ENCODE data around the gene MAGI3. TPM values are rescaled to one million over a fixed set of nuclear protein-coding genes. Genes with fewer than 3 reads are reported as not detected.

MAGI3 gene
- total and polyA plus RNA-seq, 4 donors, result 3.0 to 28.8 (median 7.5) TPM

DNA sequence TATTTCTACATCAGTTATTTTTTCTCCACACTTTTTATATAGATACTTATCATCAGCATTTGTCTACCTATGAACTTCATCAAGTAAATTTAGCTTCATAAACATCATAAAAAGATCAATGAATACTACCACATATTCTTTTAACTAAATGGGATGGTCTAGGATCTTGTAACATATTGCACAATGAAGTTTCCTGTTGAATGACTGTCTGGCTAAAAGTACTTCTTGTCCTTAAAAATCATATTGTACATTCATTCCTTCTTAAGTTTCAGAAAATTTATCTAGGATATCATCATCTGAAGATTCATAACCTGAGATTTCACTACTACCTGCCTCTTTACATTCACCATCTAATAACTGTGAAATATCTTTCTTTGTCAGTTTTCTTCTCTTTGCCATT, 69.0 kb downstream of the MAGI3 start:
- no peak overlapping the region for H3K9ac ChIP-seq (ENCODE audit: low read depth in 1 of 2, low read length in 2 of 2)

GRCh38 chr1:113467991-113468390, 77.7 kb downstream of the MAGI3 start:
- no peak for DNase-seq (ENCODE audit: low spot score)
- H3K27ac ChIP-seq (ENCODE audit: low read depth in 1 of 2, low read length in 2 of 2), result no peak overlapping the region
- peaks cover 0 to 4% (median 0%) of the 10 kb centered on the region in 4 donors for H3K4me1 ChIP-seq (ENCODE audit: control insufficient read depth in 4 of 4, insufficient read depth in 4 of 4, low read length in 3 of 4)
- no peak overlapping the region for H3K4me3 ChIP-seq (ENCODE audit: low read depth in 1 of 3, low read length in 3 of 3)
- no peak overlapping the region for H3K9ac ChIP-seq (ENCODE audit: low read depth in 1 of 2, low read length in 2 of 2)
- peaks cover 0 to 5% (median 1%) of the 10 kb centered on the region in 4 donors for H3K9me3 ChIP-seq (ENCODE audit: control insufficient read depth in 4 of 4, low read length in 3 of 4)
- no peaks in the 10 kb centered on the region for H3K36me3 ChIP-seq (ENCODE audit: control insufficient read depth in 4 of 4, insufficient read depth in 3 of 4, low read depth in 1 of 4, low read length in 3 of 4)
- TF ChIP-seq, protein P1, sequence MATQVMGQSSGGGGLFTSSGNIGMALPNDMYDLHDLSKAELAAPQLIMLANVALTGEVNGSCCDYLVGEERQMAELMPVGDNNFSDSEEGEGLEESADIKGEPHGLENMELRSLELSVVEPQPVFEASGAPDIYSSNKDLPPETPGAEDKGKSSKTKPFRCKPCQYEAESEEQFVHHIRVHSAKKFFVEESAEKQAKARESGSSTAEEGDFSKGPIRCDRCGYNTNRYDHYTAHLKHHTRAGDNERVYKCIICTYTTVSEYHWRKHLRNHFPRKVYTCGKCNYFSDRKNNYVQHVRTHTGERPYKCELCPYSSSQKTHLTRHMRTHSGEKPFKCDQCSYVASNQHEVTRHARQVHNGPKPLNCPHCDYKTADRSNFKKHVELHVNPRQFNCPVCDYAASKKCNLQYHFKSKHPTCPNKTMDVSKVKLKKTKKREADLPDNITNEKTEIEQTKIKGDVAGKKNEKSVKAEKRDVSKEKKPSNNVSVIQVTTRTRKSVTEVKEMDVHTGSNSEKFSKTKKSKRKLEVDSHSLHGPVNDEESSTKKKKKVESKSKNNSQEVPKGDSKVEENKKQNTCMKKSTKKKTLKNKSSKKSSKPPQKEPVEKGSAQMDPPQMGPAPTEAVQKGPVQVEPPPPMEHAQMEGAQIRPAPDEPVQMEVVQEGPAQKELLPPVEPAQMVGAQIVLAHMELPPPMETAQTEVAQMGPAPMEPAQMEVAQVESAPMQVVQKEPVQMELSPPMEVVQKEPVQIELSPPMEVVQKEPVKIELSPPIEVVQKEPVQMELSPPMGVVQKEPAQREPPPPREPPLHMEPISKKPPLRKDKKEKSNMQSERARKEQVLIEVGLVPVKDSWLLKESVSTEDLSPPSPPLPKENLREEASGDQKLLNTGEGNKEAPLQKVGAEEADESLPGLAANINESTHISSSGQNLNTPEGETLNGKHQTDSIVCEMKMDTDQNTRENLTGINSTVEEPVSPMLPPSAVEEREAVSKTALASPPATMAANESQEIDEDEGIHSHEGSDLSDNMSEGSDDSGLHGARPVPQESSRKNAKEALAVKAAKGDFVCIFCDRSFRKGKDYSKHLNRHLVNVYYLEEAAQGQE (IDR thresholded peaks at IDR 0.05), result no peak
- no peak for TF ChIP-seq JUND (IDR thresholded peaks at IDR 0.05)
- H3K27me3 ChIP-seq (ENCODE audit: control insufficient read depth in 4 of 4, insufficient read depth in 4 of 4, low read length in 3 of 4), result no peaks in the 10 kb centered on the region

More for the DNA sequence above, 69.0 kb downstream of the MAGI3 start:
- Histone ChIP-seq H3K36me3 (ENCODE audit: control insufficient read depth in 4 of 4, insufficient read depth in 3 of 4, low read depth in 1 of 4, low read length in 3 of 4) (peaks cover 0 to 1% (median 0%) of the 10 kb centered on the region in 4 donors), H3K4me1 (ENCODE audit: control insufficient read depth in 4 of 4, insufficient read depth in 4 of 4, low read length in 3 of 4) (peaks cover 0 to 7% (median 3%) of the 10 kb centered on the region in 4 donors), H3K27me3 (ENCODE audit: control insufficient read depth in 4 of 4, insufficient read depth in 4 of 4, low read length in 3 of 4) (no peaks in the 10 kb centered on the region), H3K27ac (ENCODE audit: low read depth in 1 of 2, low read length in 2 of 2) (no peak overlapping the region), H3K9me3 (ENCODE audit: control insufficient read depth in 4 of 4, low read length in 3 of 4) (no peaks in the 10 kb centered on the region), H3K4me3 (ENCODE audit: low read depth in 1 of 3, low read length in 3 of 3) (no peak overlapping the region)
- TF ChIP-seq, protein P2, sequence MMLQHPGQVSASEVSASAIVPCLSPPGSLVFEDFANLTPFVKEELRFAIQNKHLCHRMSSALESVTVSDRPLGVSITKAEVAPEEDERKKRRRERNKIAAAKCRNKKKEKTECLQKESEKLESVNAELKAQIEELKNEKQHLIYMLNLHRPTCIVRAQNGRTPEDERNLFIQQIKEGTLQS (IDR thresholded peaks at IDR 0.05), result no peak
- TF ChIP-seq RAD21 (IDR thresholded peaks at IDR 0.05) (no peak), RXRA (IDR thresholded peaks at IDR 0.05) (no peak), FOXA2 (IDR thresholded peaks at IDR 0.05) (no peak), JUND (IDR thresholded peaks at IDR 0.05) (no peak), HNF4G (IDR thresholded peaks at IDR 0.05) (no peak), TAF1 (conservative IDR thresholded peaks at IDR 0.05) (no peak), ZBTB33 (IDR thresholded peaks at IDR 0.05) (no peak), CTCF (IDR thresholded peaks at IDR 0.05; ENCODE audit: low read depth, low read length, missing input control) (no peak), SP1 (IDR thresholded peaks at IDR 0.05) (no peak), GABPA (IDR thresholded peaks at IDR 0.05 in 1 of 2, conservative IDR thresholded peaks at IDR 0.05 in 1 of 2) (no peak), HNF4A (conservative IDR thresholded peaks at IDR 0.05) (no peak), YY1 (IDR thresholded peaks at IDR 0.05) (no peak)
- TF ChIP-seq, protein P3, sequence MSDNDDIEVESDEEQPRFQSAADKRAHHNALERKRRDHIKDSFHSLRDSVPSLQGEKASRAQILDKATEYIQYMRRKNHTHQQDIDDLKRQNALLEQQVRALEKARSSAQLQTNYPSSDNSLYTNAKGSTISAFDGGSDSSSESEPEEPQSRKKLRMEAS (IDR thresholded peaks at IDR 0.05), result no peak
- no peak for DNase-seq (ENCODE audit: low spot score)

Measured in liver (tissue), 9 donors.